ENCODE results near the gene KIF24. TPM values are rescaled to one million over a fixed set of nuclear protein-coding genes. Genes with fewer than 3 reads are reported as not detected.
A peak's percentile ranks its signal among the peaks of the same experiment; 100 is the strongest.
"Not testable (repeated sequence)": the region's sequence is repeated elsewhere in the genome, so short reads cannot be mapped to it uniquely, and the experiment has no call there.

The KIF24 gene
- total and polyA plus RNA-seq, 4 experiments from 2014 or later, result 0.22 to 0.32 TPM; not detected in 2

GRCh38 chr9:34311499-34312185 lies 17.4 kb downstream of the KIF24 start:
- Histone ChIP-seq H3K4me1 (ENCODE audit: insufficient read depth, low read length) (no peaks in the 10 kb centered on the region), H3K9me3 (ENCODE audit: control insufficient read depth in 1 of 2, low read length in 2 of 2) (no peaks in the 10 kb centered on the region), H3K27me3 (ENCODE audit: insufficient read depth, low read length) (no peaks in the 10 kb centered on the region), H3K27ac (ENCODE audit: low read depth, low read length) (no peak overlapping the region), H3K36me3 (ENCODE audit: insufficient read depth, low read length) (no peaks in the 10 kb centered on the region), H3K4me3 (ENCODE audit: low read length in 2 of 2) (no peak overlapping the region)
- H3K36me3 Mint-ChIP-seq, result no peaks in the 10 kb centered on the region
- POLR2A ChIA-PET (ENCODE audit: partially characterized antibody), result no interaction called here
- no peaks in the 10 kb centered on the region for H3K4me1 Mint-ChIP-seq
- H3K9me3 Mint-ChIP-seq, result peaks cover 0 to 2% (median 0%) of the 10 kb centered on the region in 8 donors
- intact Hi-C loops (cut with micrococcal nuclease), result no loop called here
- no peak overlapping the region for H3K27ac Mint-ChIP-seq
- H3K4me3 Mint-ChIP-seq, result no peak overlapping the region
- no peaks in the 10 kb centered on the region for H3K27me3 Mint-ChIP-seq
- DNase-seq, result no peak
- CTCF ChIA-PET (ENCODE audit: partially characterized antibody), result no interaction called here

DNA sequence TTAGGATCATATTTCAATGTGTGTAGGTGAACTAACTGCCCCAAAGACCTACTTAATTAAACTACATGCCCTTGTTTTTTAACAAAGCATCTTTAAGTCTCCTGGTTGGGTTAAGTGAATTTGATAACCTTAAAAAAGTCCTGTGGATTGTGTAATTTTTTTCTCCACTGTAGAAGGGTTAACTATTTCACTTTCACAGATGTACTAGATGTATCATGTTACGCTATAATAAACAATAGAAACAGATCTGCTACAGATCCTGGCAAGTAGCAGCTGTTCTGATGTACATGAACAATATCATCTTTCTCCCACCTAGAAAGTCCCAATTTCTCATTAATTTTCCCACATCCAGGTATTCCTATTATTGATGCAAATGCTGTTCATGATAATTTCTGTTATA lies 18.9 kb downstream of the KIF24 start:
- POLR2A ChIA-PET (ENCODE audit: partially characterized antibody), result interaction anchor here (0.6 kb wide), 1 partner anchor 770 kb away, joined by 3 read pairs; no protein-coding TSS in a partner anchor
- no peaks in the 10 kb centered on the region for H3K4me1 Mint-ChIP-seq
- no peak overlapping the region for H3K4me3 ChIP-seq (ENCODE audit: low read length in 2 of 2)
- no peaks in the 10 kb centered on the region for H3K4me1 ChIP-seq (ENCODE audit: insufficient read depth, low read length)
- H3K27me3 ChIP-seq (ENCODE audit: insufficient read depth, low read length), result no peaks in the 10 kb centered on the region
- no peak overlapping the region for H3K4me3 Mint-ChIP-seq
- H3K9me3 ChIP-seq (ENCODE audit: control insufficient read depth in 1 of 2, low read length in 2 of 2), result no peaks in the 10 kb centered on the region
- no peak overlapping the region for H3K27ac Mint-ChIP-seq
- no peak for DNase-seq
- intact Hi-C loops (cut with micrococcal nuclease), result no loop called here
- no peaks in the 10 kb centered on the region for H3K27me3 Mint-ChIP-seq
- H3K9me3 Mint-ChIP-seq, result peaks cover 0 to 2% (median 0%) of the 10 kb centered on the region in 8 donors
- CTCF ChIA-PET (ENCODE audit: partially characterized antibody), result no interaction called here
- H3K36me3 Mint-ChIP-seq, result no peaks in the 10 kb centered on the region
- no peak overlapping the region for H3K27ac ChIP-seq (ENCODE audit: low read depth, low read length)
- H3K36me3 ChIP-seq (ENCODE audit: insufficient read depth, low read length), result no peaks in the 10 kb centered on the region

DNA sequence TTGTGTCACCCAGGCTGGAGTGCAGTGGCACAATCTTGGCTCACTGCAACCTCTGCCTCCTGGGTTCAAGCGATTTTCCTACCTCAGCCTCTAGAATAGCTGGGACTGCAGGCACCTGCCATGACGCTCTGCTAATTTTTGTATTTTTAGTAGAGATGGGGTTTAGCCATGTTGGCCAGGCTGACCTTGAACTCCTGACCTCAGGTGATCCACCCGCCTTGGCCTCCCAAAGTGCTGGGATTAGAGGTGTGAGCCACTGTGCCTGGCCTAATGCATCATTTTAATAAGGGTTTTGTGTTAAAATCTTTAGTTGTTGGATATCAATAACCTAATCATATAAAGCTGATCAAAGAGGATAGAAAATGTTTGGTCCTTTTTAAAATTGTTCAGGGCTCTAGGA lies 20.8 kb downstream of the KIF24 start:
- H3K27ac Mint-ChIP-seq; H3K36me3 ChIP-seq (ENCODE audit: insufficient read depth, low read length); H3K9me3 Mint-ChIP-seq; H3K36me3 Mint-ChIP-seq; H3K4me1 ChIP-seq (ENCODE audit: insufficient read depth, low read length); DNase-seq; H3K27ac ChIP-seq (ENCODE audit: low read depth, low read length); H3K4me3 ChIP-seq (ENCODE audit: low read length in 2 of 2); CTCF ChIA-PET (ENCODE audit: partially characterized antibody); H3K27me3 ChIP-seq (ENCODE audit: insufficient read depth, low read length); H3K4me1 Mint-ChIP-seq; POLR2A ChIA-PET (ENCODE audit: partially characterized antibody); H3K9me3 ChIP-seq (ENCODE audit: control insufficient read depth in 1 of 2, low read length in 2 of 2); H3K27me3 Mint-ChIP-seq; H3K4me3 Mint-ChIP-seq; intact Hi-C loops (cut with micrococcal nuclease): not testable (repeated sequence)

- DNase-seq, result not testable (repeated sequence)
Observed at GRCh38 chr9:34301064-34301463, 28.0 kb downstream of the KIF24 start.

DNA sequence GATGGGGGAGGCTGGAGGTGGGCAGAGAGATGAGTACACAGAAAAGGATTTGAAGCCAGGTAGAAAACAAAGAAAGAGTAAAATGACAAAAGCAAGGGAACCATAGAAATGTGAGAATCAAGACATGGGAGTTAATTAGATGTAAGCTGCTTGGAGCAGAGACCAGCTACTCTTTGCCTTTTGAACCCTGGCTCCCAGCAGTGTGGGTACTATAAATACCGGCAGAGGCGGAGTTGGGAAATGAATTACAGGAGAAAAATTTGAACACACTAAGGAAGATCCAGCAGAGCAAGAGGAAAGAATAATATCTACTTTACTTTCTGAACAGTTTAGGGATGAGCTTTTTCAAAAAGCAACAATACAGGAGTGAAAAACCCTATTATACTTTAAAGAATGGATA lies 36.5 kb downstream of the KIF24 start:
- Histone ChIP-seq H3K4me3 (ENCODE audit: low read length in 2 of 2) (no peak overlapping the region), H3K27ac (ENCODE audit: low read depth, low read length) (no peak overlapping the region), H3K9me3 (ENCODE audit: control insufficient read depth in 1 of 2, low read length in 2 of 2) (no peaks in the 10 kb centered on the region), H3K27me3 (ENCODE audit: insufficient read depth, low read length) (no peaks in the 10 kb centered on the region), H3K4me1 (ENCODE audit: insufficient read depth, low read length) (no peaks in the 10 kb centered on the region), H3K36me3 (ENCODE audit: insufficient read depth, low read length) (no peaks in the 10 kb centered on the region)
- DNase-seq, result no peak
- Mint-ChIP-seq H3K27me3 (no peaks in the 10 kb centered on the region), H3K4me3 (no peak overlapping the region), H3K9me3 (peaks cover 0 to 3% (median 0%) of the 10 kb centered on the region in 8 donors), H3K36me3 (no peaks in the 10 kb centered on the region), H3K27ac (no peak overlapping the region), H3K4me1 (no peaks in the 10 kb centered on the region)
- POLR2A ChIA-PET (ENCODE audit: partially characterized antibody), result no interaction called here
- CTCF ChIA-PET (ENCODE audit: partially characterized antibody), result no interaction called here
- intact Hi-C loops (cut with micrococcal nuclease), result no loop called here

More at GRCh38 chr9:34301064-34301463, 28.0 kb downstream of the KIF24 start:
- H3K27ac ChIP-seq (ENCODE audit: low read depth, low read length); H3K9me3 ChIP-seq (ENCODE audit: control insufficient read depth in 1 of 2, low read length in 2 of 2); intact Hi-C loops (cut with micrococcal nuclease); POLR2A ChIA-PET (ENCODE audit: partially characterized antibody); H3K36me3 ChIP-seq (ENCODE audit: insufficient read depth, low read length); H3K36me3 Mint-ChIP-seq; H3K4me3 ChIP-seq (ENCODE audit: low read length in 2 of 2); H3K4me1 ChIP-seq (ENCODE audit: insufficient read depth, low read length); H3K27me3 ChIP-seq (ENCODE audit: insufficient read depth, low read length); H3K27me3 Mint-ChIP-seq; H3K27ac Mint-ChIP-seq; H3K9me3 Mint-ChIP-seq; CTCF ChIA-PET (ENCODE audit: partially characterized antibody); H3K4me1 Mint-ChIP-seq; H3K4me3 Mint-ChIP-seq: not testable (repeated sequence)

DNA sequence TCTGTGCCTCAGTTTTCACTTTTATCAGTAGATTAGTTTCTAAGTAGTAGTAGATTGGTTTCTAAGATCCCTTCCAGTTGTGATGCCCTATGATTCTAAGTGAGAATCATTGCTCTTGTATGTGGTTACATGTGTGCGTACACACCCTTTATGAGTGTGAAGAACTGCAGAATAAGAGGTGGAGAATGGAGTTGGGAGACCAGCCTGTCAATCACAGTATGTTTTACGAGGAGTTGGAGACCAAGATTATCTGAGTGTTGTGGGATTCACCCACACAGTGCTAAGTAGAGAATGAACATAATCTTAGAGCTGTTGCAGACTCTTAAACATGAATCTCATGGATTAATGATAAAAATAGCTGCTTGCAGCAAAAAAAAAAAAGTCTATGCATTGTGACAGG lies 37.6 kb downstream of the KIF24 start:
- ChIA-PET CTCF (ENCODE audit: partially characterized antibody) (no interaction called here), POLR2A (ENCODE audit: partially characterized antibody) (no interaction called here)
- H3K4me3 Mint-ChIP-seq, result no peak overlapping the region
- H3K36me3 Mint-ChIP-seq, result no peaks in the 10 kb centered on the region
- no peak overlapping the region for H3K27ac ChIP-seq (ENCODE audit: low read depth, low read length)
- no peak overlapping the region for H3K27ac Mint-ChIP-seq
- intact Hi-C loops (cut with micrococcal nuclease), result no loop called here
- H3K4me1 Mint-ChIP-seq, result no peaks in the 10 kb centered on the region
- no peaks in the 10 kb centered on the region for H3K27me3 ChIP-seq (ENCODE audit: insufficient read depth, low read length)
- no peaks in the 10 kb centered on the region for H3K27me3 Mint-ChIP-seq
- no peak overlapping the region for H3K4me3 ChIP-seq (ENCODE audit: low read length in 2 of 2)
- no peak for DNase-seq
- no peaks in the 10 kb centered on the region for H3K4me1 ChIP-seq (ENCODE audit: insufficient read depth, low read length)
- no peaks in the 10 kb centered on the region for H3K9me3 ChIP-seq (ENCODE audit: control insufficient read depth in 1 of 2, low read length in 2 of 2)
- peaks cover 0 to 3% (median 0%) of the 10 kb centered on the region in 8 donors for H3K9me3 Mint-ChIP-seq
- H3K36me3 ChIP-seq (ENCODE audit: insufficient read depth, low read length), result no peaks in the 10 kb centered on the region

DNA sequence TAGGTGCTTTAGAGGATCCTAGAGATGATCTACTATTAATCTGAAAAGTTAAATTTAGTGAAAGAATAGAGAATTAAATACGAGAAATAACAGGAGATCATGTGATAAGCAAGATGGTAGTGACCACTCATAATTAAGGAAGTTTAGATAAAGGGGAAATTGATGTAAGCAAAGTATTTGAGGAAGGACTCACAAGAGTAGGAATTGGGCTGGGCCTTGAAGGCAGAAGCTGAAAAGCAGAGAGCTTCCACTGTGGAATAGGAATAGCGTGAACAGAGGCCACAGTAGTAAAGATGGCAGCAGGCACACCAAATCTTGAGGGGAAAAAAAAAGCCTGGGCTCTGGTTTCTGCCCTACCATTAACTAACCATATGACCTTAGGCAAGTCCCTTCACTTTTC lies 38.0 kb downstream of the KIF24 start:
- Mint-ChIP-seq H3K9me3 (peaks cover 0 to 3% (median 0%) of the 10 kb centered on the region in 8 donors), H3K36me3 (no peaks in the 10 kb centered on the region), H3K4me3 (no peak overlapping the region), H3K27ac (no peak overlapping the region), H3K27me3 (no peaks in the 10 kb centered on the region), H3K4me1 (no peaks in the 10 kb centered on the region)
- H3K27me3 ChIP-seq (ENCODE audit: insufficient read depth, low read length), result no peaks in the 10 kb centered on the region
- CTCF ChIA-PET (ENCODE audit: partially characterized antibody), result no interaction called here
- no peaks in the 10 kb centered on the region for H3K4me1 ChIP-seq (ENCODE audit: insufficient read depth, low read length)
- H3K4me3 ChIP-seq (ENCODE audit: low read length in 2 of 2), result no peak overlapping the region
- POLR2A ChIA-PET (ENCODE audit: partially characterized antibody), result no interaction called here
- no peaks in the 10 kb centered on the region for H3K9me3 ChIP-seq (ENCODE audit: control insufficient read depth in 1 of 2, low read length in 2 of 2)
- H3K36me3 ChIP-seq (ENCODE audit: insufficient read depth, low read length), result no peaks in the 10 kb centered on the region
- DNase-seq, result no peak
- intact Hi-C loops (cut with micrococcal nuclease), result no loop called here
- no peak overlapping the region for H3K27ac ChIP-seq (ENCODE audit: low read depth, low read length)

DNA sequence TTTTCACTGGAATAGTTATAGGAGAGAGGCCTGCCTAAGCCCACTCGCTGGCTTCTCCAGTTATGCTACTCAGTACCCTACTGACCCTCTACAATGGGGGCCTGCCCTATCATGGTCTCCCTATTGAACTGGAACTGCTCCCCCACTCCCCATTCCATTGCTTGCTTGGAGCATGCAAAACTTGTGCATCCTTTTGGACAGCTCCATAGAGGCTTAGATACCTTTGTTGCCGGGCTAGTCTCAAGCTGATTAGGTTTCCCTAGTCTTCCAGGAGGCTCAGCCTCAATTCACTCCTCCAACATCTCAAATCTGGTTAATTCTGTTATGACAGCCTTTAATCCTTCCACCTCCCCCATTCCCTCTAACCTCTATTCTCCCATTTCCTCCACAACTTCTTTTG lies 39.9 kb downstream of the KIF24 start:
- Histone ChIP-seq H3K27me3 (ENCODE audit: insufficient read depth, low read length) (no peaks in the 10 kb centered on the region), H3K36me3 (ENCODE audit: insufficient read depth, low read length) (no peaks in the 10 kb centered on the region), H3K4me3 (ENCODE audit: low read length in 2 of 2) (no peak overlapping the region), H3K9me3 (ENCODE audit: control insufficient read depth in 1 of 2, low read length in 2 of 2) (no peaks in the 10 kb centered on the region), H3K4me1 (ENCODE audit: insufficient read depth, low read length) (no peaks in the 10 kb centered on the region), H3K27ac (ENCODE audit: low read depth, low read length) (no peak overlapping the region)
- POLR2A ChIA-PET (ENCODE audit: partially characterized antibody), result no interaction called here
- H3K4me3 Mint-ChIP-seq, result no peak overlapping the region
- no peak for DNase-seq
- no peaks in the 10 kb centered on the region for H3K27me3 Mint-ChIP-seq
- H3K4me1 Mint-ChIP-seq, result no peaks in the 10 kb centered on the region
- CTCF ChIA-PET (ENCODE audit: partially characterized antibody), result interaction anchor here (0.5 kb wide), 1 partner anchor 271 kb away, joined by 3 read pairs; no protein-coding TSS in a partner anchor
- intact Hi-C loops (cut with micrococcal nuclease), result no loop called here
- H3K27ac Mint-ChIP-seq, result peak overlapping the region in 1 of 7 donors; percentile 61
- no peaks in the 10 kb centered on the region for H3K36me3 Mint-ChIP-seq
- no peaks in the 10 kb centered on the region for H3K9me3 Mint-ChIP-seq

Data from CD4-positive, alpha-beta memory T cell (primary cell).